IMR-90 (cell line): ENCODE data around the gene GMPPA. TPM values are rescaled to one million over a fixed set of nuclear protein-coding genes. Genes with fewer than 3 reads are reported as not detected.
A peak's percentile ranks its signal among the peaks of the same experiment; 100 is the strongest.

Experiments
- ATAC-seq: fragments of 200-7000 bp; cut with Tn5 transposase; 2 replicates; pipeline ENCODE4 v1.9.1; 2020; ENCODE audit warnings: low read depth, mild to moderate bottlenecking, moderate library complexity
- BruUV-seq: library from RNA; stranded (reverse); fragments of 400-500 nt; replicated peaks from 2 replicates; lab custom pipeline; 2021; lab: Mats Ljungman, UMichigan
- CTCF ChIA-PET: fragments of 300-600 bp; formaldehyde crosslinking; extraction: SDS; loops from one replicate; lab custom pipeline; 2021; ENCODE audit warnings: antibody characterized with exemption; lab: Yijun Ruan, JAX
- POLR2A ChIA-PET: fragments of 300-600 bp; sonication (Branson Sonifier 250); formaldehyde crosslinking; loops from one replicate; lab custom pipeline; 2022; ENCODE audit warnings: antibody characterized with exemption; ENCODE audit not compliant: unreplicated experiment; lab: Charles Lee
- DNase-seq: peaks from one replicate; pipeline ENCODE4 v3.0.0; 2013
- H2AFZ ChIP-seq: replicated peaks from 2 replicates; pipeline ENCODE3; 2013; ENCODE audit warnings: low read length, mild to moderate bottlenecking; ENCODE audit not compliant: poor library complexity
- H2AK5ac ChIP-seq: 2 replicates; pipeline ENCODE4 v1.6.1; 2013; ENCODE audit warnings: low read depth, low read length, inconsistent platforms
- H2AK9ac ChIP-seq: replicated peaks from 2 replicates; pipeline ENCODE3; 2013; ENCODE audit warnings: mild to moderate bottlenecking, low read depth, low read length, moderate library complexity; ENCODE audit not compliant: poor library complexity
- H2BK120ac ChIP-seq: 2 replicates; pipeline ENCODE4 v1.6.1; 2013; ENCODE audit warnings: low read depth, low read length, inconsistent platforms
- H2BK15ac ChIP-seq: 3 replicates; pipeline ENCODE4 v1.6.1; 2013; ENCODE audit warnings: low read depth, low read length, inconsistent platforms
- H2BK20ac ChIP-seq: 2 replicates; pipeline ENCODE4 v1.6.1; 2013; ENCODE audit warnings: low read depth, mild to moderate bottlenecking, inconsistent platforms, low read length, moderate library complexity
- H2BK5ac ChIP-seq: 2 replicates; pipeline ENCODE4 v1.6.1; 2013; ENCODE audit warnings: mild to moderate bottlenecking, low read depth, low read length, inconsistent platforms; ENCODE audit not compliant: poor library complexity, severe bottlenecking
- H3K14ac ChIP-seq: replicated peaks from 2 replicates; pipeline ENCODE4 v1.6.1; 2013; ENCODE audit warnings: low read depth, low read length, inconsistent platforms
- H3K18ac ChIP-seq: 2 replicates; pipeline ENCODE4 v1.6.1; 2013; ENCODE audit warnings: low read depth, low read length, control low read depth
- H3K23ac ChIP-seq: 2 replicates; pipeline ENCODE4 v1.6.1; 2013; ENCODE audit warnings: low read depth, low read length, inconsistent platforms
- H3K27ac ChIP-seq: 2 replicates; pipeline ENCODE4 v1.5.1; 2013; ENCODE audit warnings: mild to moderate bottlenecking, control low read depth, low read length; ENCODE audit not compliant: insufficient read depth
- H3K27me3 ChIP-seq: 2 replicates; pipeline ENCODE4 v1.6.1; 2013; ENCODE audit warnings: low read length; ENCODE audit not compliant: control insufficient read depth, insufficient read depth
- H3K36me3 ChIP-seq: 2 replicates; pipeline ENCODE4 v1.6.1; 2013; ENCODE audit warnings: low read length, mixed read lengths; ENCODE audit not compliant: control insufficient read depth, insufficient read depth
- H3K4ac ChIP-seq: 2 replicates; pipeline ENCODE4 v1.6.1; 2013; ENCODE audit warnings: low read depth, low read length, inconsistent platforms
- H3K4me1 ChIP-seq: 2 replicates; pipeline ENCODE4 v1.6.1; 2013; ENCODE audit warnings: low read length, mixed read lengths; ENCODE audit not compliant: control insufficient read depth, insufficient read depth
- H3K4me2 ChIP-seq: 2 replicates; pipeline ENCODE4 v1.6.1; 2013; ENCODE audit warnings: low read depth, mild to moderate bottlenecking, control low read depth, low read length, moderate library complexity
- H3K4me3 ChIP-seq: 2 replicates; pipeline ENCODE4 v1.5.1; 2013; ENCODE audit warnings: low read depth, mild to moderate bottlenecking, control low read depth, low read length, moderate library complexity; ENCODE audit not compliant: insufficient read depth
- H3K56ac ChIP-seq: 2 replicates; pipeline ENCODE4 v1.6.1; 2013; ENCODE audit warnings: low read length, inconsistent platforms; ENCODE audit not compliant: insufficient read depth; ENCODE audit errors: extremely low read depth
- H3K79me1 ChIP-seq, 2 experiments: 2 replicates each; pipeline ENCODE4 v1.6.1; 2013; ENCODE audit warnings: low read length in 2 of 2, inconsistent platforms in 1 of 2, low read depth in 1 of 2
- H3K9ac ChIP-seq: 2 replicates; pipeline ENCODE4 v1.6.1; 2013; ENCODE audit warnings: low read depth, low read length, control low read depth
- H3K9me1 ChIP-seq: 2 replicates; pipeline ENCODE4 v1.6.1; 2013; ENCODE audit warnings: low read length, inconsistent platforms; ENCODE audit not compliant: insufficient read depth
- H3K9me3 ChIP-seq: 2 replicates; pipeline ENCODE4 v1.6.1; 2013; ENCODE audit warnings: low read length; ENCODE audit not compliant: control insufficient read depth, insufficient read depth
- H4K20me1 ChIP-seq: 2 replicates; pipeline ENCODE4 v1.6.1; 2013; ENCODE audit warnings: low read length, inconsistent platforms; ENCODE audit not compliant: insufficient read depth
- H4K5ac ChIP-seq: 2 replicates; pipeline ENCODE4 v1.6.1; 2013; ENCODE audit warnings: mild to moderate bottlenecking, low read depth, low read length, control low read depth
- H4K8ac ChIP-seq, 2 experiments: 2 replicates each; pipeline ENCODE4 v1.6.1; 2013; ENCODE audit warnings: low read depth in 2 of 2, low read length in 2 of 2, control low read depth in 1 of 2, inconsistent platforms in 1 of 2
- H4K91ac ChIP-seq: 2 replicates; pipeline ENCODE4 v1.6.1; 2013; ENCODE audit warnings: low read depth, low read length, inconsistent platforms; ENCODE audit not compliant: insufficient read depth
- CEBPB ChIP-seq: IDR thresholded peaks from 2 replicates; pipeline ENCODE4 v1.6.1; 2012; ENCODE audit warnings: low read depth, low read length, improper control_type of control experiment
- CHD1 ChIP-seq: IDR thresholded peaks from 2 replicates; pipeline ENCODE4 v1.6.1; 2012; ENCODE audit warnings: low read depth, low read length, improper control_type of control experiment
- FOS ChIP-seq: fragments of 150-350 bp; IDR thresholded peaks from 2 replicates; pipeline ENCODE4 v1.6.1; 2016; ENCODE audit warnings: low read depth, low read length
- MAFK ChIP-seq: IDR thresholded peaks from 2 replicates; pipeline ENCODE4 v1.6.1; 2012; ENCODE audit warnings: low read depth, low read length, improper control_type of control experiment
- MAZ ChIP-seq: IDR thresholded peaks from 2 replicates; pipeline ENCODE4 v1.6.1; 2012; ENCODE audit warnings: low read depth, mild to moderate bottlenecking, low read length, improper control_type of control experiment, moderate library complexity, borderline replicate concordance
- MXI1 ChIP-seq: IDR thresholded peaks from 2 replicates; pipeline ENCODE4 v1.6.1; 2012; ENCODE audit warnings: low read depth, mild to moderate bottlenecking, low read length, moderate library complexity, borderline replicate concordance
- NFE2L2 ChIP-seq: fragments of 150-350 bp; IDR thresholded peaks from 2 replicates; pipeline ENCODE4 v1.6.1; 2016; ENCODE audit warnings: low read depth, mild to moderate bottlenecking, low read length
- POLR2A ChIP-seq: IDR thresholded peaks from 2 replicates; pipeline ENCODE4 v1.6.1; 2012; ENCODE audit warnings: mild to moderate bottlenecking, low read depth, low read length
- RAD21 ChIP-seq: IDR thresholded peaks from 2 replicates; pipeline ENCODE4 v1.6.1; 2012; ENCODE audit warnings: low read length, improper control_type of control experiment
- RCOR1 ChIP-seq: IDR thresholded peaks from 2 replicates; pipeline ENCODE4 v1.6.1; 2012; ENCODE audit warnings: mild to moderate bottlenecking, low read length, improper control_type of control experiment; ENCODE audit not compliant: insufficient replicate concordance
- SMC3 ChIP-seq: fragments of 150-350 bp; IDR thresholded peaks from 2 replicates; pipeline ENCODE4 v1.6.1; 2016; ENCODE audit warnings: low read depth, mild to moderate bottlenecking, antibody characterized with exemption, low read length, moderate library complexity
- WGBS, 2 experiments: methylation state at CpG; one replicate each; pipeline versions ENCODE4 v1.1.5 to v1.1.7; 2013; ENCODE audit warnings: missing lambda C conversion rate in 2 of 2; ENCODE audit not compliant: insufficient read length in 1 of 2; ENCODE audit errors: extremely low coverage in 2 of 2; 5-methylcytosine and 5-hydroxymethylcytosine counted together
- dilution Hi-C: fragments of 300-500 bp; cut with HindIII; formaldehyde crosslinking; loops from one replicate; pipeline ENCODE4 v1.14.3; 2018; ENCODE audit warnings: low sequenced_read_pairs; ENCODE audit not compliant: unreplicated experiment
- in situ Hi-C: fragments of 300-500 bp; cut with MboI; formaldehyde crosslinking; loops from 3 replicates; pipeline ENCODE4 v1.14.3; 2019; ENCODE audit warnings: low sequenced_read_pairs, inconsistent platforms, mixed read lengths
- intact Hi-C: fragments of 100-400 bp; cut with micrococcal nuclease; formaldehyde crosslinking; loops from 2 replicates; pipeline ENCODE4 v1.10.0; 2022
- polyA plus RNA-seq, 3 experiments: library from polyadenylated mRNA; depleted of rRNA; stranded (reverse); fragments of >200 nt; gene quantifications; 2 replicates each; pipeline ENCODE4 v1.2.3, GENCODE V29; 2012; ENCODE audit warnings: low replicate concordance in 1 of 3
- total RNA-seq: library from RNA; depleted of rRNA; stranded (reverse); fragments of >200 nt; gene quantifications from 2 replicates; pipeline ENCODE4 v1.2.3, GENCODE V29; 2012
- TF ChIP-seq, protein P1 (sequence below): fragments of 150-350 bp; IDR thresholded peaks from 2 replicates; pipeline ENCODE4 v1.6.1; 2016; ENCODE audit warnings: low read depth, mild to moderate bottlenecking, low read length, moderate library complexity, borderline replicate concordance
- TF ChIP-seq, protein P2 (sequence below): fragments of 150-350 bp; IDR thresholded peaks from 2 replicates; pipeline ENCODE4 v1.6.1; 2017; ENCODE audit warnings: mild to moderate bottlenecking, antibody characterized with exemption, low read length, low read depth
- TF ChIP-seq, protein P3 (sequence below): conservative IDR thresholded peaks from 2 replicates; pipeline ENCODE4 v1.5.1; 2012; ENCODE audit warnings: mild to moderate bottlenecking, low read depth, low read length, improper control_type of control experiment

GMPPA gene
- total and polyA plus RNA-seq, 2 of the 4 experiments (the other 2 are of a cell fraction): 103 to 134 TPM

- peak overlapping the region; percentile 93 for H3K56ac ChIP-seq
- H3K14ac ChIP-seq: peak overlapping the region; percentile 100
- peak overlapping the region; percentile 40 for H2AK5ac ChIP-seq
- DNase-seq (no peak), ATAC-seq (no peak)
- POLR2A ChIA-PET: no interaction called here
- H2AK9ac ChIP-seq: peak overlapping the region; percentile 88
- H3K4ac ChIP-seq: peak overlapping the region; percentile 99
- CTCF ChIA-PET: interaction anchor here (4.1 kb wide), 1 partner anchor 10 kb away, joined by 28 read pairs; no protein-coding TSS in a partner anchor
- intact Hi-C loops: loop anchor here (2.0 kb wide), 1 partner anchor 39 kb away; no protein-coding TSS in a partner anchor
- peaks cover 18 to 32% of the 10 kb centered on the region in 2 experiments for H3K79me1 ChIP-seq
- H3K9me3 ChIP-seq: no peaks in the 10 kb centered on the region
- H3K18ac ChIP-seq: 0 out of 2 replicates have a peak overlapping the region, but pooled peaks have one; percentile 3
- TF ChIP-seq SMC3 (no peak), MXI1 (no peak), MAZ (no peak), FOS (no peak), MAFK (no peak), CEBPB (no peak), RCOR1 (no peak), CHD1 (no peak), POLR2A (no peak), NFE2L2 (no peak), RAD21 (no peak)
- TF ChIP-seq, protein P1, sequence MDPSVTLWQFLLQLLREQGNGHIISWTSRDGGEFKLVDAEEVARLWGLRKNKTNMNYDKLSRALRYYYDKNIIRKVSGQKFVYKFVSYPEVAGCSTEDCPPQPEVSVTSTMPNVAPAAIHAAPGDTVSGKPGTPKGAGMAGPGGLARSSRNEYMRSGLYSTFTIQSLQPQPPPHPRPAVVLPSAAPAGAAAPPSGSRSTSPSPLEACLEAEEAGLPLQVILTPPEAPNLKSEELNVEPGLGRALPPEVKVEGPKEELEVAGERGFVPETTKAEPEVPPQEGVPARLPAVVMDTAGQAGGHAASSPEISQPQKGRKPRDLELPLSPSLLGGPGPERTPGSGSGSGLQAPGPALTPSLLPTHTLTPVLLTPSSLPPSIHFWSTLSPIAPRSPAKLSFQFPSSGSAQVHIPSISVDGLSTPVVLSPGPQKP: no peak
- TF ChIP-seq, protein P2, sequence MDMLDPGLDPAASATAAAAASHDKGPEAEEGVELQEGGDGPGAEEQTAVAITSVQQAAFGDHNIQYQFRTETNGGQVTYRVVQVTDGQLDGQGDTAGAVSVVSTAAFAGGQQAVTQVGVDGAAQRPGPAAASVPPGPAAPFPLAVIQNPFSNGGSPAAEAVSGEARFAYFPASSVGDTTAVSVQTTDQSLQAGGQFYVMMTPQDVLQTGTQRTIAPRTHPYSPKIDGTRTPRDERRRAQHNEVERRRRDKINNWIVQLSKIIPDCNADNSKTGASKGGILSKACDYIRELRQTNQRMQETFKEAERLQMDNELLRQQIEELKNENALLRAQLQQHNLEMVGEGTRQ: no peak
- TF ChIP-seq, protein P3, sequence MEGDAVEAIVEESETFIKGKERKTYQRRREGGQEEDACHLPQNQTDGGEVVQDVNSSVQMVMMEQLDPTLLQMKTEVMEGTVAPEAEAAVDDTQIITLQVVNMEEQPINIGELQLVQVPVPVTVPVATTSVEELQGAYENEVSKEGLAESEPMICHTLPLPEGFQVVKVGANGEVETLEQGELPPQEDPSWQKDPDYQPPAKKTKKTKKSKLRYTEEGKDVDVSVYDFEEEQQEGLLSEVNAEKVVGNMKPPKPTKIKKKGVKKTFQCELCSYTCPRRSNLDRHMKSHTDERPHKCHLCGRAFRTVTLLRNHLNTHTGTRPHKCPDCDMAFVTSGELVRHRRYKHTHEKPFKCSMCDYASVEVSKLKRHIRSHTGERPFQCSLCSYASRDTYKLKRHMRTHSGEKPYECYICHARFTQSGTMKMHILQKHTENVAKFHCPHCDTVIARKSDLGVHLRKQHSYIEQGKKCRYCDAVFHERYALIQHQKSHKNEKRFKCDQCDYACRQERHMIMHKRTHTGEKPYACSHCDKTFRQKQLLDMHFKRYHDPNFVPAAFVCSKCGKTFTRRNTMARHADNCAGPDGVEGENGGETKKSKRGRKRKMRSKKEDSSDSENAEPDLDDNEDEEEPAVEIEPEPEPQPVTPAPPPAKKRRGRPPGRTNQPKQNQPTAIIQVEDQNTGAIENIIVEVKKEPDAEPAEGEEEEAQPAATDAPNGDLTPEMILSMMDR: no peak
- no peak overlapping the region for H2BK20ac ChIP-seq
- peak overlapping the region; percentile 62 for H3K4me3 ChIP-seq
- H2BK5ac ChIP-seq: peak overlapping the region; percentile 89
- H3K4me2 ChIP-seq: peak overlapping the region; percentile 75
- H4K8ac ChIP-seq: peak overlapping the region; percentile 75 to 97
- H4K91ac ChIP-seq: peak overlapping the region; percentile 96
- 43% methylated on average over 1 of the region's 1 CpG; no CpG with 5 or more reads in 1 of the 2 experiments for WGBS, 2 experiments
- H3K27me3 ChIP-seq: no peaks in the 10 kb centered on the region; the same call in 1 of the 2 replicates
- no peak overlapping the region for H2BK120ac ChIP-seq
- no peak overlapping the region for H2AFZ ChIP-seq
- peaks cover 15% of the 10 kb centered on the region for H3K4me1 ChIP-seq
- peak overlapping the region; percentile 97 for H3K23ac ChIP-seq
- H4K20me1 ChIP-seq: no peaks in the 10 kb centered on the region
- H2BK15ac ChIP-seq: no peak overlapping the region
- peaks cover 19% of the 10 kb centered on the region for H3K36me3 ChIP-seq
- in situ Hi-C loops: no loop called here
- no TSS peak for BruUV-seq
- peak overlapping the region; percentile 91 for H3K9ac ChIP-seq
- H3K9me1 ChIP-seq: peaks cover 12% of the 10 kb centered on the region
- H4K5ac ChIP-seq: peak overlapping the region; percentile 63; the same call in 1 of the 2 replicates
- dilution Hi-C loops: no loop called here
- H3K27ac ChIP-seq: 0 out of 2 replicates have a peak overlapping the region, but pooled peaks have one; percentile 12
These were observed 864 bp downstream of the GMPPA start for GRCh38 chr2:219499555-219499954.
